K562 (cell line): ENCODE measurements around the gene CLP1. TPM values are rescaled to one million over a fixed set of nuclear protein-coding genes. Genes with fewer than 3 reads are reported as not detected.

Source experiments
- CGGBP1 ChIP-seq: fragments of 250-450 bp; sonication (Bioruptor Pico); IDR thresholded peaks from 2 replicates; pipeline ENCODE4 v1.9.0; 2021; ENCODE audit warnings: mild to moderate bottlenecking
- CHD1 ChIP-seq: fragments of 200-600 bp; sonication (generic); IDR thresholded peaks from one replicate; pipeline ENCODE4 v1.6.1; 2012; ENCODE audit warnings: mild to moderate bottlenecking, moderate library complexity, low read length, inconsistent platforms
- CXXC5 ChIP-seq: fragments of 250-450 bp; sonication (Bioruptor Pico); IDR thresholded peaks from 2 replicates; pipeline ENCODE4 v1.8.0; 2022; ENCODE audit warnings: inconsistent platforms, mild to moderate bottlenecking, moderate library complexity
- ELK3 ChIP-seq: fragments of 450-650 bp; formaldehyde crosslinking; IDR thresholded peaks from 2 replicates; pipeline ENCODE4 v1.4.0; 2020; ENCODE audit warnings: mild to moderate bottlenecking
- HCFC1 ChIP-seq: IDR thresholded peaks from 2 replicates; pipeline ENCODE4 v1.6.1; 2012; ENCODE audit warnings: low read depth, low read length, improper control_type of control experiment
- MITF ChIP-seq: IDR thresholded peaks from 2 replicates; pipeline ENCODE4 v1.6.1; 2014; ENCODE audit warnings: antibody characterized with exemption
- MTA1 ChIP-seq: fragments of 450-650 bp; IDR thresholded peaks from 2 replicates; pipeline ENCODE4 v1.6.1; 2017; ENCODE audit warnings: borderline replicate concordance
- NR2C1 ChIP-seq, 2 experiments: fragments of 450-650 bp; IDR thresholded peaks; 2 replicates each; pipeline ENCODE4 v1.6.1; 2017; ENCODE audit warnings: mild to moderate bottlenecking in 2 of 2, antibody characterized with exemption in 1 of 2, inconsistent platforms in 1 of 2, missing compliant biosample characterization in 1 of 2, missing genetic modification characterization in 1 of 2
- NRF1 ChIP-seq, 2 experiments: fragments of 450-650 bp; IDR thresholded peaks in 1 of 2; conservative IDR thresholded peaks in 1 of 2; 2 replicates each; pipeline ENCODE4 v1.6.1; 2014; ENCODE audit warnings: mild to moderate bottlenecking in 2 of 2
- POLR2AphosphoS2 ChIP-seq: IDR thresholded peaks from 2 replicates; pipeline ENCODE4 v1.6.1; 2012; ENCODE audit warnings: low read length, improper control_type of control experiment
- POLR2G ChIP-seq: fragments of 200-400 bp; formaldehyde crosslinking; IDR thresholded peaks from 2 replicates; pipeline ENCODE4 v1.6.1; 2017; ENCODE audit warnings: low read depth, mild to moderate bottlenecking, antibody characterized with exemption, low read length, moderate library complexity
- PRDM10 ChIP-seq: fragments of 450-650 bp; IDR thresholded peaks from 2 replicates; pipeline ENCODE4 v1.6.1; 2018; ENCODE audit not compliant: partially characterized antibody
- RBM17 ChIP-seq: fragments of 200-400 bp; formaldehyde crosslinking; IDR thresholded peaks from 2 replicates; pipeline ENCODE4 v1.6.1; 2017; ENCODE audit warnings: low read depth, mild to moderate bottlenecking, low read length, borderline replicate concordance
- TEAD1 ChIP-seq, 2 experiments: fragments of 450-650 bp in 1 of 2; sonication (generic) in 1 of 2; formaldehyde crosslinking; IDR thresholded peaks; 2 replicates each; pipeline versions ENCODE4 v1.4.0 to v1.8.0; 2020 to 2022; ENCODE audit warnings: mild to moderate bottlenecking in 2 of 2, missing genetic modification reagents in 1 of 2
- ZBTB2 ChIP-seq: fragments of 450-650 bp; IDR thresholded peaks from 2 replicates; pipeline ENCODE4 v1.6.1; 2016; ENCODE audit warnings: antibody characterized with exemption
- ZNF12 ChIP-seq: sonication (generic); formaldehyde crosslinking; IDR thresholded peaks from 2 replicates; pipeline ENCODE4 v1.4.0; 2020; ENCODE audit warnings: mild to moderate bottlenecking, missing genetic modification reagents
- ZNF224 ChIP-seq: sonication (generic); formaldehyde crosslinking; IDR thresholded peaks from 2 replicates; pipeline ENCODE4 v1.8.0; 2022; ENCODE audit warnings: mild to moderate bottlenecking, missing genetic modification reagents
- polyA plus RNA-seq, 8 experiments: library from polyadenylated mRNA; depleted of rRNA in 4 of 8; stranded (reverse) in 5 of 8; unstranded in 3 of 8; fragments of >200 nt; fragmentation: Nextera tagmentation in 2 of 8; fragmentation: Illumina TruSeq in 1 of 8; extraction: Ambion mirVana in 2 of 8; extraction: Trizol in 1 of 8; gene quantifications; 2 replicates each; pipeline versions ENCODE4 v1.2.1 to v1.2.3, GENCODE V29; 2011 to 2014; ENCODE audit warnings: inconsistent platforms in 1 of 8, missing spikeins in 1 of 8
- total RNA-seq, 7 experiments: library from RNA; depleted of rRNA in 6 of 7; stranded (reverse); fragments of >200 nt in 6 of 7; fragmentation: Illumina TruSeq in 2 of 7; extraction: Trizol in 2 of 7; gene quantifications; 2 replicates each; pipeline versions ENCODE4 v1.2.1 to v1.2.3, GENCODE V29; 2011 to 2021; ENCODE audit warnings: low replicate concordance in 1 of 7

Gene CLP1
- total and polyA plus RNA-seq, 9 of the 15 experiments (the other 6 are each of a cell fraction or from before 2014, with no cell fraction given): 19.1 to 46.2 (median 27.8) TPM

GRCh38 chr11:57657194-57658022 lies at the start of gene CLP1 (continued):
- TF ChIP-seq POLR2AphosphoS2: no peak
- TF ChIP-seq PRDM10: peak; percentile 86
- no peak for TF ChIP-seq MTA1
- TF ChIP-seq ELK3: no peak
- peak; percentile 93 to 94 for TF ChIP-seq NRF1 (conservative IDR thresholded peaks at IDR 0.05 in 1 of 2, IDR thresholded peaks at IDR 0.05 in 1 of 2)
- TF ChIP-seq CGGBP1: no peak
- peak; percentile 99 for TF ChIP-seq HCFC1
- TF ChIP-seq RBM17: no peak
- no peak for TF ChIP-seq CHD1
- TF ChIP-seq POLR2G: peak; percentile 86
- TF ChIP-seq ZNF224: no peak
- TF ChIP-seq MITF: 0 out of 2 replicates have a peak, but pooled peaks have one; percentile 39
- peak; percentile 84 for TF ChIP-seq CXXC5 (CRISPR knock-in tag)
- TF ChIP-seq ZNF12 (CRISPR knock-in tag): no peak
- 0 out of 4 replicates have a peak, but pooled peaks of 1 of the 2 experiments have one; percentile 47 for TF ChIP-seq TEAD1 (CRISPR knock-in tag; IDR thresholded peaks at IDR 0.05)
- TF ChIP-seq ZBTB2: peak; percentile 63; the same call in 1 of the 2 replicates
- peak; percentile 65 for TF ChIP-seq NR2C1 (IDR thresholded peaks at IDR 0.05)
- peak; percentile 83 for TF ChIP-seq NR2C1 (tag; IDR thresholded peaks at IDR 0.05)
